IPS-20b (cell line): Measurements from ENCODE around the gene COL18A1.

Experiments
- H3K27ac ChIP-seq: one replicate; pipeline ENCODE4 v1.5.1; 2013; ENCODE audit warnings: low read length
- H3K27me3 ChIP-seq: 2 replicates; pipeline ENCODE4 v1.6.1; 2013; ENCODE audit warnings: mild to moderate bottlenecking, low read length, inconsistent platforms; ENCODE audit not compliant: insufficient read depth
- H3K36me3 ChIP-seq: 2 replicates; pipeline ENCODE4 v1.6.1; 2013; ENCODE audit warnings: low read depth, mild to moderate bottlenecking, inconsistent platforms, low read length, moderate library complexity; ENCODE audit not compliant: insufficient read depth
- H3K4me1 ChIP-seq: 2 replicates; pipeline ENCODE4 v1.6.1; 2013; ENCODE audit warnings: mild to moderate bottlenecking, control low read depth, inconsistent platforms, low read length, moderate library complexity; ENCODE audit not compliant: insufficient read depth
- H3K4me3 ChIP-seq: 2 replicates; pipeline ENCODE4 v1.5.1; 2013; ENCODE audit warnings: mild to moderate bottlenecking, low read length, inconsistent platforms
- H3K9ac ChIP-seq: 2 replicates; pipeline ENCODE4 v1.6.1; 2013; ENCODE audit warnings: low read depth, mild to moderate bottlenecking, inconsistent platforms, low read length, moderate library complexity
- H3K9me3 ChIP-seq: 2 replicates; pipeline ENCODE4 v1.6.1; 2013; ENCODE audit warnings: mild to moderate bottlenecking, low read depth, low read length, inconsistent platforms; ENCODE audit not compliant: insufficient read depth

The COL18A1 gene

DNA sequence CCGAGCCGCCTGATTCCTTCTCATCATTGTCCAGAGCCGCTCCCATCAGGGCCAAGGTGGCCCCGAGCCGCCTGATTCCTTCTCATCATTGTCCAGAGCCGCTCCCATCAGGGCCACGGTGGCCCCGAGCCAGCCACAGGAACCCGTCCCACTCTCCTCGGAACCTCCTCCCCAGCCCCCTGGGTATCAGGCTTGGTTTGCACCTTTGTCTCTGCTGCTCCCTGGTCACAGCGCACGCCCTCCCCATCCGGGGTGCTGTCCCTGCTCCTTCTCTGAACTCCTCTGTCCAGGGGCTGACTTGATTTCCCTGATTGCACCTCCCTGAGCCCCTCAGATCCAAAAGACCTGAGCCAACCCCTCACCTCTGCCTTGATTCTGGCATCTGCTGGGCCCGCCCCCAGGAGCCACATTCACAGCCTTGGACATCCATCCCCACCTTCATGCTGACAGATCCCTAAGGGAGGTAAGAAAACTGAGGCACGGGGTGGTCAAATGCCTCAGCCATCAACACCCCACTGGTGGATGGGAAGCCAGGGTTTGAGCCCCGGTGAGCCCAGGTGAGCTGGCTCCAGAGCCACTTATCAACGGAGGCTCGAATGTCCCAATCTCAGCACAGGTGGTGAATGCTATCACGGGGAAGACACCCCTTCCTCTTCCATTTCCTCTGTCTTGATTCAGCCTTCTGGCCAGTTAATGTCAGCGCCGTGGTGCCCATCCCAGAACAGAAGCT lies 25.6 kb upstream of the COL18A1 start:
- Histone ChIP-seq H3K9ac (no peak overlapping the region; the same call in 1 of the 2 replicates), H3K27ac (no peak overlapping the region), H3K27me3 (no peaks in the 10 kb centered on the region), H3K4me1 (peaks cover 20% of the 10 kb centered on the region; the same call in 1 of the 2 replicates), H3K36me3 (no peaks in the 10 kb centered on the region), H3K4me3 (no peak overlapping the region), H3K9me3 (peaks cover 14% of the 10 kb centered on the region; the same call in 1 of the 2 replicates)

DNA sequence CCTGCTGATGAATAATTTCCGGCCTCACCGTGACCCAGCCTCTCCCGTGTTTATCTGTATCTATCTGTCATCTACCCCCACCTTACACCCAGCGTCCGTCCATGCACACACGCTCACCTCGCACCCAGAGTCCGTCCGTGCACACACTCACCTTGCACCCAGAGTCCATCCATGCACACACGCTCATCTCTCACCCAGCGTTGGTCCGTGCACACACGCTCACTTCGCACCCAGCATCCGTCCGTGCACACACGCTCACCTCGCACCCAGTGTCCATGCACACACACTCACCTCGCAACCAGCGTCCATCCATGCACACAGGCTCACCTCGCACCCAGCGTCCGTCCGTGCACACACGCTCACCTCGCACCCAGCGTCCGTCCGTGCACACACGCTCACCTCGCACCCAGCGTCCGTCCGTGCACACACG lies 25.0 kb upstream of the COL18A1 start:
- Histone ChIP-seq H3K9me3 (peaks cover 14% of the 10 kb centered on the region; the same call in 1 of the 2 replicates), H3K27ac (no peak overlapping the region), H3K36me3 (no peaks in the 10 kb centered on the region), H3K9ac (no peak overlapping the region), H3K27me3 (no peaks in the 10 kb centered on the region), H3K4me3 (no peak overlapping the region), H3K4me1 (peaks cover 20% of the 10 kb centered on the region; the same call in 1 of the 2 replicates)

- Histone ChIP-seq H3K4me1 (peaks cover 20% of the 10 kb centered on the region; the same call in 1 of the 2 replicates), H3K4me3 (no peak overlapping the region), H3K27me3 (no peaks in the 10 kb centered on the region), H3K36me3 (no peaks in the 10 kb centered on the region), H3K27ac (no peak overlapping the region), H3K9me3 (peaks cover 14% of the 10 kb centered on the region; the same call in 1 of the 2 replicates), H3K9ac (no peak overlapping the region)
These were observed 24.4 kb upstream of the COL18A1 start for GRCh38 chr21:45380566-45380965.

DNA sequence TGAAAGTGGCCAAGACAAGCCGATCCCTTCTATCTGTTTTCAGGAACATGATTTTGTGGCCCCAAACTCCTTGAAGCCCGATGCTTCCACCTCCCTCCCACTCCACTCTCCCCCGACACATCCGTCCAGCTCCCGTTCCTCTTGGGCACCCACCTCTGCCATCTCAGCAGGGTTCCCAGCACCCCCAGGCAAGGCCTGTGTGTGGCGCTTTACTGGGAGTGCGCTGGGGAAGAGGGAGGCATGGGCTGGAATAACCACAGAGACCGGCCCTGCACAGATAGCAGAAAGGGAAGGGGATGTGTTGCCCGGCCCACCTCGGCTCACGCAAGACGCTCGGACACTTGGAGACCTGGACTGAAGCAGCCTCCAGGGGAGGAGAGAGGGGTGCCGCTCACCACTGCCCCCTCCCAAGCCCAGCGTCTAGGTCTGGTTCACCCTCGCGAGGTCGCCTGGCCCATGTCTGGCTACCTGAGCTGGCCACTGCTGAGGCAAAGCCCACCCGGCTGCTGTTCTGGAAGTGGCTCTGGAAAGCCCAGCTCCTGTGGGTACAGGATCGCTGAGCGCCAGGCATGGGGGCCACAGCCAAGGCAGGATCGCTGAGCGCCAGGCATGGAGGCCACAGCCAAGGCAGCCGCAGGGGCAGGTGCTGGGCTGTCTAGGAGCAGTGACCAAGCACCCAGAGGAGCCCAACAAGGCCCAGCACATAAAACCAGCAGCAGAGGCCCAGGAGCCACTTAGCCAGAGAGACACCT lies 23.8 kb upstream of the COL18A1 start:
- Histone ChIP-seq H3K27ac (no peak overlapping the region), H3K4me3 (no peak overlapping the region), H3K36me3 (no peaks in the 10 kb centered on the region), H3K4me1 (peaks cover 20% of the 10 kb centered on the region; the same call in 1 of the 2 replicates), H3K27me3 (no peaks in the 10 kb centered on the region), H3K9me3 (peaks cover 14% of the 10 kb centered on the region; the same call in 1 of the 2 replicates), H3K9ac (no peak overlapping the region)

DNA sequence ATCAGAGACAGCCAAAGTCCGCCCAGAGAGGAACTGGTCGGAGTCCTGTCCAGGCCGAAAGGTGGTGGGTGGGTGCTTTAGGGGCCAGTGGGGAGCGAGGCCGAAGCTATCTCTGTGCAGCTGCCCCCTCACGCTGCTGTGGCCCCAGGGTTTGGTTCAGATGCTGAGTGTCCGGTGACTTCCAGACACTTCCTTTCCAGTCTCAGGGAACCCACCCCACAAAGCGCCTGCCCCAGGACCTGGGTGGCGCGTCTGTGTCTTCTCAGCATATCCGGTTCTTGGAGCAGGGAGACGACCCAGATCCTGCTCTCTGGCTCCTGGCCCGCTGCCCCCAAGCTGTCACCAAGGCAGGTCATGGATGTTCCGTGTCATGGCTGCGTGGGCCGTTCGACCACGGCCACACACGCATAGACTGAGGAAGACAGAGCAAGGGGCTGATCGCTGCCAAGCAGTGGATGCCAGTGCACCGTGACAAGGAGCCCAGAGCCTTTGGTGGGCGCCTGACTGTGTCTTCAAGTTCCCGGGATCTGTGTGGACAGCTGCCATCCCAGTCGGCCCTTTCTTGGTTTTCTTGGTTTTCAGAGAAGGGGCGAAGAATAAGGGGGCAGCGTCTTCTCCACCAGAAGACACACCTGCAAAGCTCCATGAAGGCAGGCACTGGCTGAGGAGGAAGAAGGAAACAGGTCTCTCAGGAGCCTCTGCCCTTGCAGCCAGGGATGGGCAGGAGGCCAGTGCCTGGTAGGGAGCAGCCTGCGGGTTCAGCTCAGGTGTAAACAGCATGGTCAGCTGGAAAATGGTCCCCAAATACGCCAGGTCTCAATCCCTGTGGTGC lies 22.9 kb upstream of the COL18A1 start:
- Histone ChIP-seq H3K36me3 (no peaks in the 10 kb centered on the region), H3K9ac (no peak overlapping the region), H3K4me1 (peaks cover 16% of the 10 kb centered on the region; the same call in 1 of the 2 replicates), H3K4me3 (no peak overlapping the region), H3K27me3 (no peaks in the 10 kb centered on the region), H3K9me3 (peaks cover 7% of the 10 kb centered on the region; the same call in 1 of the 2 replicates), H3K27ac (no peak overlapping the region)

DNA sequence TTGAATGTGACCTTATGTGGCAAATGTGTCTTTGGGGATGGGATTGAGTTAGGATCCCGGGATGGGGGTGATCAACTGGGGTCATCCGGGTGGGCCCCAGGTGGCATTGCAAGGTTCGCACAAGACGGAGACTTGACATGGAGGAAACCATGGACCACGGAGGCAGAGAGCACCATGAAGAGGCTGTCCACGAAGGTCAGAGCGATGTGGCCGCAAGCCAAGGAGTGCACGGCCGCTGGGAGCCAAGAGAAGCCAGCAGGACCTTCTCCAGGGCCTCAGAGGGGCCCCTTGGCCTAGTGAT lies 22.3 kb upstream of the COL18A1 start:
- H3K27me3 ChIP-seq: no peaks in the 10 kb centered on the region
- no peak overlapping the region for H3K4me3 ChIP-seq
- no peak overlapping the region for H3K9ac ChIP-seq
- H3K4me1 ChIP-seq: peaks cover 11% of the 10 kb centered on the region; the same call in 1 of the 2 replicates
- H3K9me3 ChIP-seq: peaks cover 3% of the 10 kb centered on the region; the same call in 1 of the 2 replicates
- no peaks in the 10 kb centered on the region for H3K36me3 ChIP-seq
- no peak overlapping the region for H3K27ac ChIP-seq

- H3K4me1 ChIP-seq: peaks cover 6% of the 10 kb centered on the region; the same call in 1 of the 2 replicates
- no peaks in the 10 kb centered on the region for H3K27me3 ChIP-seq
- no peaks in the 10 kb centered on the region for H3K9me3 ChIP-seq
- no peak overlapping the region for H3K27ac ChIP-seq
- H3K36me3 ChIP-seq: no peaks in the 10 kb centered on the region
- no peak overlapping the region for H3K4me3 ChIP-seq
- no peak overlapping the region for H3K9ac ChIP-seq
These were observed 21.8 kb upstream of the COL18A1 start for GRCh38 chr21:45383111-45383614.

DNA sequence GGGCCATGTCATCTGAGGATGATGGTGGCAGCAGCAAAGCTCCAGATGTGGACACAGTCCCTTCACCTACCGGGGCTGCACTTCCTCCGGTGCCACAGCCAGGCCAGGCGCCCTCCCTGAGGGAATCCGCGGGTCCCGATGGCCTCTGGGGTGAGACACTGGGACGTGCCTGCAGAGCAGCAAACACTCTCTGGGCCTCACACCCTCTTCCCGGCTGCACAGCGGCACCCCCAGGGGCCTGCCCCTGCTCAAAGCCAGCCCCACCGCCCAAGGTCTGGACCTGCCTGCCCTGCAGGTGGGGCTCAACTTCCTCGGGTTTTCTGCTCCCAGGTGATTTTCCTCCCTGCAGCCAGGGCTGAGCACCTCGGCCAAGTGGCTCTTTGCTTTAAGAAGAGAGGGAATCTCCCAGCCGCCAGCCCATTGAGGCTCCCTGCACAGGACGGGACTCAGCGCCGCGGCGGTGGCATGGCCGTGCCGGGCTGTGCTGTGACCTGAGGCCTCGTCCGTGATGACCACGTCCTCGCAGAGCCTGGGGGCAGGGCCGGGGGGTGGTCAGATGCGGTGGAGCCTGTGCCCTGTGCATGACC lies 21.3 kb upstream of the COL18A1 start:
- H3K9ac ChIP-seq: no peak overlapping the region
- H3K9me3 ChIP-seq: no peaks in the 10 kb centered on the region
- no peak overlapping the region for H3K4me3 ChIP-seq
- H3K27ac ChIP-seq: no peak overlapping the region
- H3K36me3 ChIP-seq: no peaks in the 10 kb centered on the region
- no peaks in the 10 kb centered on the region for H3K27me3 ChIP-seq
- H3K4me1 ChIP-seq: peaks cover under 1% of the 10 kb centered on the region; the same call in 1 of the 2 replicates

DNA sequence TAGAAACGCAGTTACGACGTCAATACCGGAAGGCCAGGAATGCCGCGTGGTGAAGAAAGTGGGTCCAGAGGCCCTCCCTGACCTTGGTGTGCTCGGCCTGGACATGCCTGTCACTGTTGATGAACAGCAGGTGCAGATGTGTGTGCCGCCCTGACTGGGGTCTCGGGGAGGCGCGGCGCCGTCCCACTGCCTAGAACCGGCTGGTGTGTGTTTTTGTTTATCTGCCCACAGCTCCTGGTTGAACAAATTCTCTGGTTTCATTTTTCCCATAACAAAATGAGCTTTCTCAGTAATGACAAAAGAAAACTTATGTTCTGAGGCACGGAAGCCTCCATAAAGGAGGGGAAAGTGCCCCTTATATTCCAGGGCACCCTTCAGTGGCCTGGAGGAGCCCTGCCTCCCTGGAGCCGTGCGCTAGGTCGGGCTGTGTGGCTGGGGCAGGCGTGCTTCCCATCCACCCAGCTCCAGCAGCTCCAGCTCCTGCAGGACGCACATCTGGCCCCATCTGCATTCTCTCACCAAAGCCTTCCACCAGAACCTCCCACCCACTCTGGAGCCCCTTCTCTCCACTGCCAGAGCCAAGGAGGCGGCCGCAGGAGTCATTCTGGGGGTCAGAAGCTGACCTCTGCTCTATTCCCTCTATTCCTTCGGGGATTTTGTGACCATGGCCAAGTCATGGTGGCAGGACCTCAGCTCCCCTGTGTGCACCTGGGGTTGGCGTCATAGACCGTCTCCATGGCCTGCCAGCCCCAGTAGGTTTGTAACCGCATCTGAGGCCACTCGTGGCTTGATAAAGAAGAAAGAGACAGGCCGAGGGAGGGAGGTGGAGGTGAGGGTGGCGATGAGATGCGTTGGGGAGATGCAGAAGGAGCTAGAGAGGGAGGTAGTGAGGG lies 20.1 kb upstream of the COL18A1 start:
- Histone ChIP-seq H3K36me3 (no peaks in the 10 kb centered on the region), H3K9me3 (no peaks in the 10 kb centered on the region), H3K4me3 (no peak overlapping the region), H3K27me3 (no peaks in the 10 kb centered on the region), H3K4me1 (no peaks in the 10 kb centered on the region), H3K27ac (no peak overlapping the region), H3K9ac (no peak overlapping the region)

DNA sequence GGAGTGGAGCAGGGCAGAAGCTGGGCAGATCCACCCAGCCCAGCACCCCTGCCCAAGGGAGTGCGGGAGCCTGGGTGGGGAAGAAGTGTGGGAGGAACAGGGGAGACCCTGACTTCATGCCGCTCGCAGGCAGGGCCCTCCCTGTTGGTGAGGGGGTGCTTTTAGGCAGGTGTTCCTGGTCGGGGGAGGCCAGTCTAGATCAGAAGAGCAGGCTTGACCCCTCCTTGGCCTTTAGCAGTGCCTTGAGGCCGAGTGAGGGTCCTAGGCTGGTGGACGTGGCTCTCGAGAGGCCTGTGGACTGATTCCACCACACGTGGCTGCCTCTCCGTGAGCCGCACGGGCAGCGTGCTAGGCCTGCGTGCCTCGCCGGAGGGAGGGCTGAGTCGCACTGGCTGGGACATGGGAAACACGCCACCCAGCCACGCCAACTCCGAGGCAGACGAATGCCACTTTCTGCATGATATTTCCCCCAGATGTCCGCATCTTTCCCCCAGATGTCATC lies 19.4 kb upstream of the COL18A1 start:
- Histone ChIP-seq H3K36me3 (no peaks in the 10 kb centered on the region), H3K4me3 (no peak overlapping the region), H3K9me3 (no peaks in the 10 kb centered on the region), H3K27ac (no peak overlapping the region), H3K4me1 (no peaks in the 10 kb centered on the region), H3K9ac (no peak overlapping the region), H3K27me3 (no peaks in the 10 kb centered on the region)
